Stomach (tissue), 4 donors: Measurements from ENCODE around the gene MAGI2.

Source experiments
- POLR2A ChIP-seq, 4 donors: fragments of 450-650 bp; IDR thresholded peaks; one replicate each; pipeline ENCODE4 v1.6.1; 2016; ENCODE audit warnings: antibody characterized with exemption in 4 of 4, control low read depth in 2 of 4, mild to moderate bottlenecking in 1 of 4, moderate library complexity in 1 of 4
- TF ChIP-seq, protein P1 (sequence below), 7 experiments: fragments of 450-650 bp in 4 of 7; fragments of 200-600 bp in 3 of 7; sonication (generic) in 3 of 7; IDR thresholded peaks; one replicate each; pipeline ENCODE4 v1.5.1; 2016 to 2019; ENCODE audit warnings: antibody characterized with exemption in 7 of 7, control low read depth in 2 of 7, mild to moderate bottlenecking in 1 of 7

DNA sequence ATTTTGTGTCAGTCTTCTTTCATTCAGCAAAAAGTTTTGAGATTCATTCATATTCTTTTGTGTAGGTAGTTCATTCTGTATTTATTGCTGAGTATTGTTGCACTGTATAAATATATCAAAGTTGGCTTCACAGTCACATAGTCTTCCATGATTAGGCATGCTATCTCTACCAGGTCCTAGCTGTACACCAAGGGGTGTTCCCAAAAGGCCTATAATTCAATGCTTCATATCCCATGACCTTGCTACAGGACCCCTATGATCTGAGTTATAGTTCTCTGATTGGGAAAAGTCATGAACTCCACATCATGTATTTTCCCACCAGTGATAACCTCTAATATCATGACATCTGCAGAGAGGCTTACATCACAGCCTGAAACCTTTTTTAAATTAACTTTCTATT, 47.3 kb upstream of the MAGI2 start:
- TF ChIP-seq, protein P1, sequence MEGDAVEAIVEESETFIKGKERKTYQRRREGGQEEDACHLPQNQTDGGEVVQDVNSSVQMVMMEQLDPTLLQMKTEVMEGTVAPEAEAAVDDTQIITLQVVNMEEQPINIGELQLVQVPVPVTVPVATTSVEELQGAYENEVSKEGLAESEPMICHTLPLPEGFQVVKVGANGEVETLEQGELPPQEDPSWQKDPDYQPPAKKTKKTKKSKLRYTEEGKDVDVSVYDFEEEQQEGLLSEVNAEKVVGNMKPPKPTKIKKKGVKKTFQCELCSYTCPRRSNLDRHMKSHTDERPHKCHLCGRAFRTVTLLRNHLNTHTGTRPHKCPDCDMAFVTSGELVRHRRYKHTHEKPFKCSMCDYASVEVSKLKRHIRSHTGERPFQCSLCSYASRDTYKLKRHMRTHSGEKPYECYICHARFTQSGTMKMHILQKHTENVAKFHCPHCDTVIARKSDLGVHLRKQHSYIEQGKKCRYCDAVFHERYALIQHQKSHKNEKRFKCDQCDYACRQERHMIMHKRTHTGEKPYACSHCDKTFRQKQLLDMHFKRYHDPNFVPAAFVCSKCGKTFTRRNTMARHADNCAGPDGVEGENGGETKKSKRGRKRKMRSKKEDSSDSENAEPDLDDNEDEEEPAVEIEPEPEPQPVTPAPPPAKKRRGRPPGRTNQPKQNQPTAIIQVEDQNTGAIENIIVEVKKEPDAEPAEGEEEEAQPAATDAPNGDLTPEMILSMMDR (IDR thresholded peaks at IDR 0.05), result no peak
- TF ChIP-seq POLR2A (IDR thresholded peaks at IDR 0.05), result no peak
